ENCODE results near the gene PRORP.

Gene PRORP

DNA sequence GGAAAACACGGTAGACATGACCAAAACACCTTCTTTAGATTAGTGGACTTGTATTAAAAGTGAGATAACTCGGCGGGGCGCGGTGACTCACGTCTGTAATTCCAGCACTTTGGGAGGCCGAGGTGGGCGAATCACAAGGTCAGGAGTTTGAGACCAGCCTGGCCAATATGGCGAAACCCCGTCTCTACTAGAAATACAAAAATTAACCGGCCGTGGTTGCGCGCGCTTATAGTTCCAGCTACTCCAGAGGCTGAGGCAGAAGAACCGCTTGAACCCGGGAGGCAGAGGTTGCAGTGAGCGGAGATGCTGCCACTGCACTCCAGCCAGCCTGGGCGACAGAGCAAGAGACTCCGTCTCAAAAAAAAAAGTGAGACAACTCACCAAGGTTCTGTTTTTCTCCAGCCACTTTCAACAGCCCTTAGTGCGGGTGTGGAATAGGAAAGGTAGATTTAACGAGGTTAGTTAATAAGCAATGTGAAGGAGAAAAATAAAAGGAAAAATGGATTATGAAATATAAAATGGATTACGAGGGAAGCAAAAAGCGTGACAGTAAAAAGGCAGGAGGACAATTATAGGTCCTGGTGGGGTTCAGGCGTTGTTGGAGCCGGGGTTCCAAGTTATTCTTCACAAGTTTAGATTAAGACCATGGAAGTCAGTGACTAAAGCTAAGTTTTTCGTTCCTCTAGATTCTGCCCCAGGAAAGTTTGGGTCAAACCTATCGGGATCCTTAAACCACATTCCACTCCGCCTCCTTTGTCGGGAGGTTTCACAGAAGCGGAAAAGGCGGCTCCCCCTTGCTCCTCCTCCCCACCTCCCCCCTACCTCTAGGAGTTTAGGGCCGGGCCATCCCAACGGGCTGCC, 1.1 kb upstream of the PRORP start (continued):
- TF ChIP-seq, protein P1, sequence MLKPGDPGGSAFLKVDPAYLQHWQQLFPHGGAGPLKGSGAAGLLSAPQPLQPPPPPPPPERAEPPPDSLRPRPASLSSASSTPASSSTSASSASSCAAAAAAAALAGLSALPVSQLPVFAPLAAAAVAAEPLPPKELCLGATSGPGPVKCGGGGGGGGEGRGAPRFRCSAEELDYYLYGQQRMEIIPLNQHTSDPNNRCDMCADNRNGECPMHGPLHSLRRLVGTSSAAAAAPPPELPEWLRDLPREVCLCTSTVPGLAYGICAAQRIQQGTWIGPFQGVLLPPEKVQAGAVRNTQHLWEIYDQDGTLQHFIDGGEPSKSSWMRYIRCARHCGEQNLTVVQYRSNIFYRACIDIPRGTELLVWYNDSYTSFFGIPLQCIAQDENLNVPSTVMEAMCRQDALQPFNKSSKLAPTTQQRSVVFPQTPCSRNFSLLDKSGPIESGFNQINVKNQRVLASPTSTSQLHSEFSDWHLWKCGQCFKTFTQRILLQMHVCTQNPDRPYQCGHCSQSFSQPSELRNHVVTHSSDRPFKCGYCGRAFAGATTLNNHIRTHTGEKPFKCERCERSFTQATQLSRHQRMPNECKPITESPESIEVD (tag by site-specific recombination; IDR thresholded peaks at IDR 0.05), result no peak; the same call in 1 of the 2 replicates
- TF ChIP-seq ZNF529 (tag by site-specific recombination; IDR thresholded peaks at IDR 0.05; ENCODE audit: insufficient replicate concordance), result no peak
- TF ChIP-seq ZBTB7A (tag by site-specific recombination; IDR thresholded peaks at IDR 0.05; ENCODE audit: low read depth), result no peak
- no peak for TF ChIP-seq ZNF341 (tag by site-specific recombination; IDR thresholded peaks at IDR 0.05; ENCODE audit: low read depth)
- TF ChIP-seq ZNF785 (tag by site-specific recombination; IDR thresholded peaks at IDR 0.05), result no peak
- peak; percentile 85 for TF ChIP-seq WT1 (tag by site-specific recombination; IDR thresholded peaks at IDR 0.05)
- peak; percentile 90 for TF ChIP-seq ZNF394 (tag by site-specific recombination; IDR thresholded peaks at IDR 0.05; ENCODE audit: borderline replicate concordance)
- TF ChIP-seq ZBTB21 (tag by site-specific recombination; IDR thresholded peaks at IDR 0.05), result no peak
- TF ChIP-seq, protein P2, sequence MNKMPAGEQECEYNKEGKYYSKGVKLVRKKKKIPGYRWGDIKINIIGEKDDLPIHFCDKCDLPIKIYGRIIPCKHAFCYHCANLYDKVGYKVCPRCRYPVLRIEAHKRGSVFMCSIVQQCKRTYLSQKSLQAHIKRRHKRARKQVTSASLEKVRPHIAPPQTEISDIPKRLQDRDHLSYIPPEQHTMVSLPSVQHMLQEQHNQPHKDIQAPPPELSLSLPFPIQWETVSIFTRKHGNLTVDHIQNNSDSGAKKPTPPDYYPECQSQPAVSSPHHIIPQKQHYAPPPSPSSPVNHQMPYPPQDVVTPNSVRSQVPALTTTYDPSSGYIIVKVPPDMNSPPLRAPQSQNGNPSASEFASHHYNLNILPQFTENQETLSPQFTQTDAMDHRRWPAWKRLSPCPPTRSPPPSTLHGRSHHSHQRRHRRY (tag by site-specific recombination; IDR thresholded peaks at IDR 0.05), result no peak
- no peak; the same call in 1 of the 2 replicates for TF ChIP-seq ZNF558 (tag by site-specific recombination; IDR thresholded peaks at IDR 0.05)

GRCh38 chr14:35122696-35123387, 490 bp downstream of the PRORP start:
- Histone ChIP-seq H3K9me3 (ENCODE audit: control insufficient read depth, insufficient read depth, low read depth, low read length) (no peaks in the 10 kb centered on the region), H3K36me3 (ENCODE audit: control insufficient read depth in 2 of 2, insufficient read depth in 1 of 2, low read length in 2 of 2) (peaks cover 0 to 9% of the 10 kb centered on the region in 2 experiments)
- CTCF ChIA-PET, result interaction anchor here (0.5 to 1.2 kb wide), 3 partner anchors 130 to 290 kb away, joined by 3 read pairs; no protein-coding TSS in a partner anchor
- TF ChIP-seq, protein P3, sequence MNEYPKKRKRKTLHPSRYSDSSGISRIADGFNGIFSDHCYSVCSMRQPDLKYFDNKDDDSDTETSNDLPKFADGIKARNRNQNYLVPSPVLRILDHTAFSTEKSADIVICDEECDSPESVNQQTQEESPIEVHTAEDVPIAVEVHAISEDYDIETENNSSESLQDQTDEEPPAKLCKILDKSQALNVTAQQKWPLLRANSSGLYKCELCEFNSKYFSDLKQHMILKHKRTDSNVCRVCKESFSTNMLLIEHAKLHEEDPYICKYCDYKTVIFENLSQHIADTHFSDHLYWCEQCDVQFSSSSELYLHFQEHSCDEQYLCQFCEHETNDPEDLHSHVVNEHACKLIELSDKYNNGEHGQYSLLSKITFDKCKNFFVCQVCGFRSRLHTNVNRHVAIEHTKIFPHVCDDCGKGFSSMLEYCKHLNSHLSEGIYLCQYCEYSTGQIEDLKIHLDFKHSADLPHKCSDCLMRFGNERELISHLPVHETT (tag by site-specific recombination; IDR thresholded peaks at IDR 0.05), result no peak
- peak; percentile 85 for TF ChIP-seq ZBTB20 (tag by site-specific recombination; IDR thresholded peaks at IDR 0.05)
- TF ChIP-seq KLF8 (tag by site-specific recombination; IDR thresholded peaks at IDR 0.05), result no peak
- TF ChIP-seq HOXC10 (CRISPR knock-in tag; IDR thresholded peaks at IDR 0.05), result no peak
- TF ChIP-seq ZNF19 (tag by site-specific recombination; IDR thresholded peaks at IDR 0.05; ENCODE audit: low read depth), result no peak
- no peak for TF ChIP-seq ZNF24 (tag by site-specific recombination; IDR thresholded peaks at IDR 0.05)
- TF ChIP-seq TCF7L2 (IDR thresholded peaks at IDR 0.05; ENCODE audit: borderline replicate concordance, low read depth, low read length), result no peak
- TF ChIP-seq ZNF157 (tag by site-specific recombination; IDR thresholded peaks at IDR 0.05), result no peak
- TF ChIP-seq ZNF530 (tag by site-specific recombination; IDR thresholded peaks at IDR 0.05; ENCODE audit: low read depth), result no peak
- TF ChIP-seq, protein P4, sequence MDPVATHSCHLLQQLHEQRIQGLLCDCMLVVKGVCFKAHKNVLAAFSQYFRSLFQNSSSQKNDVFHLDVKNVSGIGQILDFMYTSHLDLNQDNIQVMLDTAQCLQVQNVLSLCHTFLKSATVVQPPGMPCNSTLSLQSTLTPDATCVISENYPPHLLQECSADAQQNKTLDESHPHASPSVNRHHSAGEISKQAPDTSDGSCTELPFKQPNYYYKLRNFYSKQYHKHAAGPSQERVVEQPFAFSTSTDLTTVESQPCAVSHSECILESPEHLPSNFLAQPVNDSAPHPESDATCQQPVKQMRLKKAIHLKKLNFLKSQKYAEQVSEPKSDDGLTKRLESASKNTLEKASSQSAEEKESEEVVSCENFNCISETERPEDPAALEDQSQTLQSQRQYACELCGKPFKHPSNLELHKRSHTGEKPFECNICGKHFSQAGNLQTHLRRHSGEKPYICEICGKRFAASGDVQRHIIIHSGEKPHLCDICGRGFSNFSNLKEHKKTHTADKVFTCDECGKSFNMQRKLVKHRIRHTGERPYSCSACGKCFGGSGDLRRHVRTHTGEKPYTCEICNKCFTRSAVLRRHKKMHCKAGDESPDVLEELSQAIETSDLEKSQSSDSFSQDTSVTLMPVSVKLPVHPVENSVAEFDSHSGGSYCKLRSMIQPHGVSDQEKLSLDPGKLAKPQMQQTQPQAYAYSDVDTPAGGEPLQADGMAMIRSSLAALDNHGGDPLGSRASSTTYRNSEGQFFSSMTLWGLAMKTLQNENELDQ (tag by site-specific recombination; IDR thresholded peaks at IDR 0.05; ENCODE audit: low read depth), result no peak
- TF ChIP-seq ZNF621 (tag by site-specific recombination; IDR thresholded peaks at IDR 0.05), result no peak
- no peak for TF ChIP-seq ZBTB6 (tag by site-specific recombination; IDR thresholded peaks at IDR 0.05)
- no peak for TF ChIP-seq ZNF837 (tag by site-specific recombination; IDR thresholded peaks at IDR 0.05)
- TF ChIP-seq ZNF398 (tag by site-specific recombination; IDR thresholded peaks at IDR 0.05), result peak; percentile 44; the same call in 1 of the 2 replicates
- no peak for TF ChIP-seq ZNF292 (tag by site-specific recombination; IDR thresholded peaks at IDR 0.05; ENCODE audit: borderline replicate concordance, low read depth)

More at GRCh38 chr14:35122696-35123387, 490 bp downstream of the PRORP start:
- POLR2A ChIA-PET, result interaction anchor here (0.6 to 2.1 kb wide), 7 partner anchors 8 to 281 kb away, joined by 3 to 8 read pairs (median 4); partner anchors contain the start of genes FAM177A1, NFKBIA and PSMA6
- H3K27ac ChIP-seq (ENCODE audit: extremely low read depth, low read depth, low read length), result peak overlapping the region; percentile 98
- H3K4me3 ChIP-seq (ENCODE audit: low read depth, low read length), result peak overlapping the region; percentile 50
- H3K4me1 ChIP-seq (ENCODE audit: control insufficient read depth, insufficient read depth, low read length), result peaks cover 4% of the 10 kb centered on the region; the same call in 1 of the 2 replicates
